ENCODE data around the gene NLRP11.
"Not testable (repeated sequence)": the region's sequence is repeated elsewhere in the genome, so short reads cannot be mapped to it uniquely, and the experiment has no call there.

The NLRP11 gene

DNA sequence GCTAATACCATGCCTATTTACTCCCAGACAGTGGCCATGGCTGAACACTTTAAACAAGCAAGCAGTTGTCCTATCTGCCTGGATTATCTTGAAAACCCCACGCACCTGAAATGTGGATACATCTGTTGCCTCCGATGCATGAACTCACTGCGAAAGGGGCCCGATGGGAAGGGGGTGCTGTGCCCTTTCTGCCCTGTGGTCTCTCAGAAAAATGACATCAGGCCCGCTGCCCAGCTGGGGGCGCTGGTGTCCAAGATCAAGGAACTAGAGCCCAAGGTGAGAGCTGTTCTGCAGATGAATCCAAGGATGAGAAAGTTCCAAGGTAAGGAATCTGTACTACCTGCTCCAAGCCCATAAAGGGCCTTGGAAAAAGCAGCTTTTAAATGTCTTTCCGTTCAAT lies 54.3 kb downstream of the NLRP11 start:
- DNase-seq, result peak; percentile 20 to 21

DNA sequence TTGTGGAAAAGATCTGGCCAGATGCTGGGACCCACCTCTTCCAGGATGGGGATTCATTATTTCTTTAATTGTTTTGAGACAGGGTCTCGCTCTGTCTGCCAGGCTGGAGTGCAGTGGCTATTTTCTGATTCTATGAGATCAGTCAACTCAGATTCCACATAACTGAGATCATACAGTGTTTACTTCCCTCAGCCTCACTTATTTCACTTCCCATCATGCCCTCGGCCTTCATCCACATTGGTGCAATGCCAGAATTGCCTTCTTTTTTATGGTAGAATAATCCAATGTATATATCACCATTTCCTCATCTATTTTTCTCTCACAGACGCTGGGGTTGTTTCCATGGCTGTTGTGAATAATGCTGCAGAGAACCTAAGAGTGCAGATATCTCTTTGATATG lies 62.2 kb downstream of the NLRP11 start:
- DNase-seq, result not testable (repeated sequence)

GRCh38 chr19:55768818-55769217 lies 63.0 kb downstream of the NLRP11 start, which contains the start of gene RFPL4AL1:
RFPL4AL1 (plus strand) TSS chr19:55769118; CDS start chr19:55771805, 2,687 bp downstream.
- not testable (repeated sequence) for DNase-seq

DNA sequence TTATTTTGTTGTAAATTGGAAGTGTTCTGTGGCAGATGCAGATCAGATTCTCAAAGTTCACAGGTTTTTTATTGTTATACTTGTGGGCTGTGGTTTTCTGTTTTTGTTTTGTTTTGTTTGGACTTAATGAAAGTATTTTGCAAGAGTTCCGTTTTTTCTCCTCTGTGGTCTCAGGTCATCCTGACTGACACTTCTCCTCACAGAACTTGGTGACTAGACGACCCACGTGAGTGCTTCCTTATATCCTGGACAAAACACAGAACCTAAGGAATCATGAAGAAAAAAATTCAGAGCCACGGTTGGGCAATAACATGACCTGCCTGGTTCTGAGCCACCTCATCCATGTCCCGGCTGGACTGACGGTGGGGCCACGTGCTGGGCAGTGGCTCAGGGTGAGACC lies 65.3 kb downstream of the NLRP11 start:
- no peak for DNase-seq

DNA sequence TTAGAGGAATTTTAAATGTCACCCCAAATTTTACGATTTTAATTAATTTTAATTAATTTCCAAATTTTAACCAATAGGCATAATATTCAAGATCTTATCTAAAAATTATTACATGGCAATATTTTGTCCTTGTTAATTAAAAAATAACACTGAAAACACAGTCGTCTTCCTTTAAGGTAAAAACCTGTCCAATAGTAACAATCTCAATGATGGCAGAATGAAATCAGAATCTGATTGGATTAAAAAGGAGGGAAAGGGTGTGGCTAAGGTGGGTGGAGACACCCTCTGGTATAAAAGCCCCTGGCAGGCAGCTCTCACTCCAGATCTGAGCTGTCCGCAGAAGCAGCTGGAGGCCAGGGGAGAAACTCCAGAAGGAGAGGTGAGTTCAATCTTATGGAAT lies 73.0 kb downstream of the NLRP11 start, which contains the start of gene RFPL4A:
RFPL4A (plus strand) TSS at position 301 of the 400 bp plus-strand sequence. CDS start 2,704 bp downstream, outside the sequence.
- not testable (repeated sequence) for DNase-seq

- DNase-seq, result not testable (repeated sequence)
Observed at GRCh38 chr19:55756808-55757207, 75.0 kb downstream of the NLRP11 start.

DNA sequence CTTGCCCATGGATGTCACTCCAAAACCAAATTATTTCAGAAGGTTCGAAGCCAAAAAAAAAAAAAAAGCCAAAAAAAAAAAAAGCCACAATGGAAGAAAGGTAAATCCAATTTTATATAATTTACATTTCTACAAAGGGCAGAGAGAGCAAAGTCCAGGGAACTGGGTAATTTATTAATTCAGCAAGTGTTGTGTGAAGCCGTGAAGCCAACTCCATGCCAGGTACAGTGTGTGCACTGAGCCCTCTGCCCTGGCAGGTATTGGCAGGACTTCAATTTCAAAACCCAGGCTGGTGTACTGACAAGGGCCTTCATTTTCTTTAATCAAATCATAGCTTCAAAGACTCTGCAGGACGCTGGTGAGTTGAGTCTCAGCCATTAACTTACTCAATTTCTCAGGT lies 78.4 kb downstream of the NLRP11 start:
- DNase-seq, result no peak

DNA sequence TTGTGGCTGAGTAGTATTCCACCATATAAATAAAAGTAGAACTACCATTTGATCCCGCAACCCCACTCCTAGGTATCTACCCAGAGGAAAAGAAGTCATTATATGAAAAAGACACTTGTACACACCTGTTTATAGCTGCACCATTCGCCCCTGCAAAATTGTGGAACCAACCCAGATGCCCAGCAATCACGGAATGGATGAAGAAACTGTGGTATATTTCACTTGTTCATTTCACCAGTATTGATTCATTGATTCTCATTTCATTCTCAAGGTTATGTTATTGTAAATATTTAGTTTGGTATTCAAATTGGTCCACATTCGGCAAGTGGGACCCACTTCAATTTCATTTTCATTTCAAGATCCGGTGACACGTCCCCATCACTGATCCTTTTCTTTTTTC lies 81.1 kb downstream of the NLRP11 start:
- no peak for DNase-seq

GRCh38 chr19:55738302-55738701 lies 93.5 kb downstream of the NLRP11 start, which contains the start of gene NLRP9:
NLRP9 (minus strand) TSS chr19:55738402; CDS start chr19:55738374, 28 bp downstream.
- no peak for DNase-seq
